ENCODE measurements around the gene PCMT1.

The PCMT1 gene

GRCh38 chr6:149761438-149761837 is 11.9 kb downstream of the PCMT1 start:
- Histone ChIP-seq H3K4me3 (ENCODE audit: low read depth, low read length) (no peak overlapping the region), H3K27ac (no peak overlapping the region), H2AFZ (no peak overlapping the region), H3K4me2 (ENCODE audit: low read length) (no peak overlapping the region), H3K79me2 (peaks cover 7% of the 10 kb centered on the region), H3K9ac (no peak overlapping the region), H3K36me3 (ENCODE audit: control insufficient read depth, insufficient read depth, low read length) (no peaks in the 10 kb centered on the region), H3K9me3 (ENCODE audit: control insufficient read depth, low read length) (no peaks in the 10 kb centered on the region), H3K4me1 (no peaks in the 10 kb centered on the region), H3K27me3 (ENCODE audit: control insufficient read depth, insufficient read depth, low read length) (no peaks in the 10 kb centered on the region)
- no peak for TF ChIP-seq CTCF (IDR thresholded peaks at IDR 0.05)

GRCh38 chr6:149763866-149764265 is 14.3 kb downstream of the PCMT1 start:
- H3K36me3 ChIP-seq (ENCODE audit: control insufficient read depth, insufficient read depth, low read length): no peaks in the 10 kb centered on the region
- no peak overlapping the region for H3K4me2 ChIP-seq (ENCODE audit: low read length)
- no peaks in the 10 kb centered on the region for H3K4me1 ChIP-seq
- no peak overlapping the region for H3K9ac ChIP-seq
- no peak overlapping the region for H2AFZ ChIP-seq
- H3K79me2 ChIP-seq: peaks cover 13% of the 10 kb centered on the region
- no peak overlapping the region for H3K27ac ChIP-seq
- no peaks in the 10 kb centered on the region for H3K27me3 ChIP-seq (ENCODE audit: control insufficient read depth, insufficient read depth, low read length)
- no peak for TF ChIP-seq CTCF (IDR thresholded peaks at IDR 0.05)
- H3K9me3 ChIP-seq (ENCODE audit: control insufficient read depth, low read length): no peaks in the 10 kb centered on the region
- H3K4me3 ChIP-seq (ENCODE audit: low read depth, low read length): no peak overlapping the region

- H3K27ac ChIP-seq: no peak overlapping the region
- no peak overlapping the region for H3K9ac ChIP-seq
- no peak overlapping the region for H3K4me3 ChIP-seq (ENCODE audit: low read depth, low read length)
Measured at GRCh38 chr6:149766156-149766769, 16.7 kb downstream of the PCMT1 start.

GRCh38 chr6:149769676-149770075 is 20.1 kb downstream of the PCMT1 start:
- Histone ChIP-seq H3K27ac (no peak overlapping the region), H3K27me3 (ENCODE audit: control insufficient read depth, insufficient read depth, low read length) (no peaks in the 10 kb centered on the region), H3K4me2 (ENCODE audit: low read length) (no peak overlapping the region), H3K79me2 (peaks cover 9% of the 10 kb centered on the region), H3K9ac (no peak overlapping the region), H3K9me3 (ENCODE audit: control insufficient read depth, low read length) (no peaks in the 10 kb centered on the region), H3K36me3 (ENCODE audit: control insufficient read depth, insufficient read depth, low read length) (no peaks in the 10 kb centered on the region), H3K4me3 (ENCODE audit: low read depth, low read length) (no peak overlapping the region), H2AFZ (no peak overlapping the region), H3K4me1 (no peaks in the 10 kb centered on the region)
- no peak for TF ChIP-seq CTCF (IDR thresholded peaks at IDR 0.05)

More at GRCh38 chr6:149766156-149766769, 16.7 kb downstream of the PCMT1 start:
- Histone ChIP-seq H3K36me3 (ENCODE audit: control insufficient read depth, insufficient read depth, low read length) (no peaks in the 10 kb centered on the region), H3K4me2 (ENCODE audit: low read length) (no peak overlapping the region), H2AFZ (no peak overlapping the region), H3K4me1 (no peaks in the 10 kb centered on the region), H3K79me2 (peaks cover 12% of the 10 kb centered on the region), H3K9me3 (ENCODE audit: control insufficient read depth, low read length) (no peaks in the 10 kb centered on the region), H3K27me3 (ENCODE audit: control insufficient read depth, insufficient read depth, low read length) (no peaks in the 10 kb centered on the region)
- no peak for TF ChIP-seq CTCF (IDR thresholded peaks at IDR 0.05)

- no peak for TF ChIP-seq CTCF (IDR thresholded peaks at IDR 0.05)
- no peaks in the 10 kb centered on the region for H3K36me3 ChIP-seq (ENCODE audit: control insufficient read depth, insufficient read depth, low read length)
Measured at GRCh38 chr6:149771185-149771584, 21.6 kb downstream of the PCMT1 start.

More at GRCh38 chr6:149771185-149771584, 21.6 kb downstream of the PCMT1 start:
- Histone ChIP-seq H2AFZ (no peak overlapping the region), H3K9me3 (ENCODE audit: control insufficient read depth, low read length) (no peaks in the 10 kb centered on the region), H3K4me2 (ENCODE audit: low read length) (no peak overlapping the region), H3K79me2 (peaks cover 9% of the 10 kb centered on the region), H3K9ac (no peak overlapping the region), H3K4me1 (no peaks in the 10 kb centered on the region), H3K27ac (no peak overlapping the region), H3K27me3 (ENCODE audit: control insufficient read depth, insufficient read depth, low read length) (no peaks in the 10 kb centered on the region), H3K4me3 (ENCODE audit: low read depth, low read length) (no peak overlapping the region)

All from parathyroid adenoma (tissue), 2 donors.